ENCODE results near the gene RPL29. TPM values are rescaled to one million over a fixed set of nuclear protein-coding genes. Genes with fewer than 3 reads are reported as not detected.
A peak's percentile ranks its signal among the peaks of the same experiment; 100 is the strongest.

The RPL29 gene
- total and polyA plus RNA-seq, 2 of the 4 experiments (the other 2 are of a cell fraction), result 2,081 to 2,126 TPM

- TF ChIP-seq CEBPB (IDR thresholded peaks at IDR 0.05; ENCODE audit: low read depth, low read length) (no peak), SMC3 (IDR thresholded peaks at IDR 0.05; ENCODE audit: low read depth, low read length) (no peak)
Observed at GRCh38 chr3:51983578-51984268, 12.0 kb downstream of the RPL29 start (continued).

- H3K9ac ChIP-seq (ENCODE audit: low read depth, low read length), result peak within 1 kb of the TSS; percentile 84
- peak within 1 kb of the TSS; percentile 87 for H3K14ac ChIP-seq (replicated peaks; ENCODE audit: low read depth, low read length)
- peak within 1 kb of the TSS; percentile 84 for H3K4ac ChIP-seq (ENCODE audit: low read depth, low read length)
- H2BK15ac ChIP-seq (ENCODE audit: low read depth, low read length), result peak within 1 kb of the TSS; percentile 46; the same call in 1 of the 3 replicates
- peak within 1 kb of the TSS; percentile 96 for H2AK9ac ChIP-seq (replicated peaks; ENCODE audit: low read depth, low read length, poor library complexity)
- TF ChIP-seq MAZ (IDR thresholded peaks at IDR 0.05; ENCODE audit: borderline replicate concordance, low read depth, low read length) (0 out of 2 replicates have a peak, but pooled peaks have one; percentile 6), RCOR1 (IDR thresholded peaks at IDR 0.05; ENCODE audit: insufficient replicate concordance, low read length) (no peak), RFX5 (IDR thresholded peaks at IDR 0.05; ENCODE audit: low read depth, low read length) (no peak), USF2 (IDR thresholded peaks at IDR 0.05; ENCODE audit: low read depth, low read length) (peak; percentile 91), ELK1 (IDR thresholded peaks at IDR 0.05; ENCODE audit: borderline replicate concordance, low read depth, low read length) (no peak), CEBPB (IDR thresholded peaks at IDR 0.05; ENCODE audit: low read depth, low read length) (peak; percentile 68), POLR2A (IDR thresholded peaks at IDR 0.05; ENCODE audit: low read depth, low read length) (peak; percentile 74), FOS (IDR thresholded peaks at IDR 0.05; ENCODE audit: low read depth, low read length) (no peak), MXI1 (IDR thresholded peaks at IDR 0.05; ENCODE audit: borderline replicate concordance, low read depth, low read length) (peak; percentile 89)
- peak within 1 kb of the TSS; percentile 78 for H4K91ac ChIP-seq (ENCODE audit: insufficient read depth, low read depth, low read length)
- peak; percentile 88 for ATAC-seq (ENCODE audit: low read depth)
- H3K23ac ChIP-seq (ENCODE audit: low read depth, low read length), result peak within 1 kb of the TSS; percentile 78; the same call in 1 of the 2 replicates
- peaks cover 4% of the 10 kb centered on the region for H4K20me1 ChIP-seq (ENCODE audit: insufficient read depth, low read length)
- in situ Hi-C loops (cut with MboI; ENCODE audit: low sequenced_read_pairs), result no loop called here
- peak within 1 kb of the TSS; percentile 80 for H4K5ac ChIP-seq (ENCODE audit: low read depth, low read length)
- H3K79me1 ChIP-seq (ENCODE audit: low read depth in 1 of 2, low read length in 2 of 2), result peaks cover 5 to 44% of the 10 kb centered on the region in 2 experiments; a peak in 3 of 4 replicates
- POLR2A ChIA-PET (ENCODE audit: unreplicated experiment), result interaction anchor here (1.0 kb wide), 2 partner anchors 9 to 26 kb away, joined by 3 to 6 read pairs; no protein-coding TSS in a partner anchor
- peak within 1 kb of the TSS; percentile 45 to 79 for H4K8ac ChIP-seq (ENCODE audit: low read depth in 2 of 2, low read length in 2 of 2)
- intact Hi-C loops (cut with micrococcal nuclease), result loop anchor here (2.0 kb wide), 1 partner anchor 40 kb away; the partner anchor contains the start of gene PARP3
- peaks cover 7% of the 10 kb centered on the region for H3K9me1 ChIP-seq (ENCODE audit: insufficient read depth, low read length)
- peak within 1 kb of the TSS; percentile 63 for H3K4me3 ChIP-seq (ENCODE audit: insufficient read depth, low read depth, low read length)
- BruUV-seq (replicated peaks), result no TSS peak
- peak within 1 kb of the TSS; percentile 74 for H3K18ac ChIP-seq (ENCODE audit: low read depth, low read length)
- H3K4me2 ChIP-seq (ENCODE audit: low read depth, low read length), result peak within 1 kb of the TSS; percentile 97
- peak within 1 kb of the TSS; percentile 80 for H3K56ac ChIP-seq (ENCODE audit: extremely low read depth, insufficient read depth, low read length)
- peak within 1 kb of the TSS; percentile 90 for H3K27ac ChIP-seq (ENCODE audit: insufficient read depth, low read length)
- peak within 1 kb of the TSS; percentile 43; the same call in 1 of the 2 replicates for H2BK120ac ChIP-seq (ENCODE audit: low read depth, low read length)
- peak within 1 kb of the TSS; percentile 98 for H2AK5ac ChIP-seq (ENCODE audit: low read depth, low read length)
- 3% methylated on average over 27 of the region's 68 CpGs; no CpG with 5 or more reads in 1 of the 2 experiments for WGBS, 2 experiments (ENCODE audit: extremely low coverage in 2 of 2, insufficient read length in 1 of 2)
- H3K9me3 ChIP-seq (ENCODE audit: control insufficient read depth, insufficient read depth, low read length), result no peaks in the 10 kb centered on the region
- no peaks in the 10 kb centered on the region; the same call in 1 of the 2 replicates for H3K36me3 ChIP-seq (ENCODE audit: control insufficient read depth, insufficient read depth, low read length)
- CTCF ChIA-PET, result interaction anchor here (1.3 kb wide), 1 partner anchor 9 kb away, joined by 3 read pairs; the partner anchor contains the start of gene ABHD14B
- H2AFZ ChIP-seq (replicated peaks; ENCODE audit: low read length, poor library complexity), result peak within 1 kb of the TSS; percentile 85
- peaks cover 11% of the 10 kb centered on the region for H3K4me1 ChIP-seq (ENCODE audit: control insufficient read depth, insufficient read depth, low read length)
- peak within 1 kb of the TSS; percentile 84 for H2BK5ac ChIP-seq (ENCODE audit: low read depth, low read length, poor library complexity, severe bottlenecking)
- H2BK20ac ChIP-seq (ENCODE audit: low read depth, low read length), result peak within 1 kb of the TSS; percentile 48; the same call in 1 of the 2 replicates
- no peaks in the 10 kb centered on the region for H3K27me3 ChIP-seq (ENCODE audit: control insufficient read depth, insufficient read depth, low read length)
- dilution Hi-C loops (cut with HindIII; ENCODE audit: low sequenced_read_pairs, unreplicated experiment), result no loop called here
- peak; percentile 81 for DNase-seq
Observed at GRCh38 chr3:51982838-51983577, 12.7 kb downstream of the RPL29 start, which contains the start of gene ACY1. Gene ACY1, plus strand, starts transcription at chr3:51983535. Its CDS starts 530 bp downstream, at chr3:51984065.

All from IMR-90 (cell line).